SHP77 treated with DMSO at 0.1 percent for 48 hours (cell line): ENCODE results near the gene SKOR2.
A peak's percentile ranks its signal among the peaks of the same experiment; 100 is the strongest.

Experiments used
- DNase-seq: peaks from one replicate; lab custom pipeline; 2025; lab: John Stamatoyannopoulos, UW

SKOR2 gene

GRCh38 chr18:47260120-47260923, 8.9 kb upstream of the SKOR2 start:
- DNase-seq, result no peak

DNA sequence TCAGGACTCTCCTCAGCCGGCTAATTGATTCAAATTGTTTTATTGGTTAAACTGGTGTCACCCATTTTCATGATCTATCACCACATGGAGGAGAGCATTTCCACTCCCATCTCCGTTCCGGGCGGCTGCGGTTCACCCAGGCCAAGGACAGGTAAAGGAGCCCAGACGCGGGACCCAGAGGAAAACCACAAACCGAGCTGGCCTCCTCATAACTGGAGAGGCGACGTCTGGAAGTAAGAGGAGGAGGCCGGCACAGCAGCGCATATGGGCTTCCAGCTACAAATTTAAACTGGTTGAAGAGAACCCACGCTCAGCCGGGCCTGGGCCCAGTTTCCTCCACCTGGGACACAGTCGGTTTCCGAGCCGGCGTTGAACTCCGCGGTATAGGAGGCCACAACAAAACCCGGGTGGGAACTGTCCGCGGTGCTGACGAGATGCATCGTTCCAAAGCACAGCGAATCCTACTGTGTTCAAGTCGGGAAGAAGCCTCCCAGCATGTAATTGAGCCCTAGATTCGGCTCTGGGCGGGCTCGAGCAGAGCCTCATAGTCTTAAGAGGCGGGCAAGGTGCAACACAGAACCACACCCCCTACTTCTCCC, 3.0 kb upstream of the SKOR2 start:
- DNase-seq, result no peak

- no peak for DNase-seq
Observed at GRCh38 chr18:47253101-47253654, 1.7 kb upstream of the SKOR2 start.

- DNase-seq, result no peak
Observed at GRCh38 chr18:47250391-47251046, 941 bp downstream of the SKOR2 start.

GRCh38 chr18:47249314-47249981, 2.0 kb downstream of the SKOR2 start:
- no peak for DNase-seq

DNA sequence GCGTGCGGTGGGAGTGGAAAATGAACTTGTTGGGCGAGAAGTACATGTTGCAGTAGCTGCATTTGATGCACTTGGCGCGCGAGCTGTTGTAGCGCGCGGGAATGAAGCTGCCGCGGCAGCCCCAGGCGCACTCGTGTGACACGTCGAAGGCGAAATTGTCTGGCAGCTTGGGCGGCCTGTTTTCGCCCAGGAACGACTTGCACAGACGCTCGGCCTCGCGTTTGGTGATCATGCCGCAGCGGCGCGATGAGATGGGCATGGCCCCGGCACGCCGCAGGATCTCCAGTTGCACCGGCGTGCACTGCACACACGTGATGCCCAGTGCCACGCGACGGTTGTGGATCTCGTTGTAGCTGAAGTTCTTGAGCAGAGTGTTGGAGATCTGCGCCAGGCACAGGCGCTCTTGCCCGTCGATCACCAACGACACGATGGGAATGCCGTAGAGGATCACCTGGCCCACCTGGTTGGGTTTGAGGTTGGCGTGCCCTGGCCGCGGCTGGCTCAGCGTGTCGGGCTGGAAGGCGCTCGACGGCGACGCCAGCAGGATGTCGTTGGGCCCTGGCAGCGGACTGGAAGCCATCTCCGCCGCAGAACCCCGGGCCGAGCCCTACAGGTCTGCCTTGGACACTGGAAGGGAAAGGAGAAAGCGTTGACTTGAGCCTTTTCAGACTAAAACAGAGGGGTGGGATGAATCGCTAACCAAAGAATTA, 2.7 kb downstream of the SKOR2 start:
- no peak for DNase-seq

DNA sequence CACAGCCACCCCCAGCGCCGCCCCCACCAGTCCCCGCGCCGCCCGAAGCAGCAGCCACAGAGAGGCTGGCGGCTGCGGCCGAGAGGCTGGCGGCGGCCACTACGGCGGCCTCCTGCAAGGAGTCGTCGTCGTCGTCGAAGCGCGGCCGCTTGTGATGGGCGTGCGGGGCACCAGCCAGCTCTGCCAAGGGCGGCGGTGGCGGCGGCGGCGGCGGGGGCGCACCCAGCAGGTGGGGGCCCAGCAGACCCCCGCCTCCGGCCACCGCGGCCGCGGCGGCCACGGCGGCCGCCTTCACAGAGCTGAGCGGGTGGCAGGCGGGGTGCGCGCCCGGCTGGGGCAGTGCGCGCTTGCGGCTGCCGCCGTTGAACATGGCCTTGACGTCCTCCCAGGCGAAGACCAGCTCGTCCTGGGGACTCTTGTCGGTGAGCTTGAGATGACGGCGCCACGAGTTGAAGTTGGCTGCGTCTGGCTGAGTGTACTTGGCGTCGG, 3.3 kb downstream of the SKOR2 start:
- DNase-seq, result no peak

- DNase-seq, result no peak
Observed at GRCh38 chr18:47247416-47248114, 3.9 kb downstream of the SKOR2 start.

GRCh38 chr18:47247036-47247415, 4.4 kb downstream of the SKOR2 start:
- no peak for DNase-seq

DNA sequence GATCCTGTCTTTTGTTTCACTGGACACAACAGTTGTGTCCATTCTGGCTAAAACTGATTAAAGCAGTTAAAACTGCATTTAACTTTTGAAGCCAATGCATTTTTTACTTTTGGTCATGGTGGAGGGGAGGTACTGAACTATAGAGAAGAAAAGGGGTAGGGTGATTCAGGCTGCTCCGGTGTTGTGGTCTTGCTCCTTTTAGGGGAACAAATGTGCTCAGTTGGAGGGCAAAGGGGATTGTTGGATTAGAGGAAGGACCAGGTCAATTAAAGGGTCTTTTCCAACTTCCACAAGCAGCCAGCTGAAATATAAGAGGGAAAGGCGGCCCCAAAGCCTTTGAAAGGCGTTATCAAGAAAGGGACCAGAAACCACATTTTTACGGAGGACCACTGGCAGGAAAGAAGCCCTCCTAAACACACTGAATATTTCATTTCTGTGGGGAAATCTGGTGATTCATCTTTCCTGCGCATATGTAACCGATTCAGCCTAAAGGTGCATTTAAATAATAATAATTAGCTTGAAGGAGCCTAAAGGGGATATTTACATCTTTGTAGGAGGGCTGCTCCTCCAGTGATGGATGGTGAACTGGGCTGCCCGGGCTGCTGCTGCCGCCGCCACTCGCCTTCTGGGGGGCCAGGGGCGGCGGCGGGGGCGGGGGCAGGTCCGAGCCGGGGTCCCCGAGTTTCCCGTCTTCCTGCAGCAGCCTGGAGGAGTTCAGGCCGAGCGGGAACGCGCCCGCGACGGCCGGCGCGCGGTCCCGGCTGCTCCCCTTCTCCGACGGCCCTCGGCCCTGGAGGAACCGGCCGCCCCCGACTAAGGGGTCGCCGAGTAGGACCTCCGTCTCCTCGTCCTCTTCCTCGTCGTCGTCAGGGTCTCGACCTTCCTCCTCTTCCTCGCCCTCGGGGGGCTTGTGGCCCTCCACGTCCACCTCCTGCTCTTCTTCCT, 5.2 kb downstream of the SKOR2 start:
- DNase-seq, result no peak

GRCh38 chr18:47244086-47244485, 7.4 kb downstream of the SKOR2 start:
- DNase-seq, result no peak

GRCh38 chr18:47235096-47235495, 16.4 kb downstream of the SKOR2 start:
- no peak for DNase-seq

DNA sequence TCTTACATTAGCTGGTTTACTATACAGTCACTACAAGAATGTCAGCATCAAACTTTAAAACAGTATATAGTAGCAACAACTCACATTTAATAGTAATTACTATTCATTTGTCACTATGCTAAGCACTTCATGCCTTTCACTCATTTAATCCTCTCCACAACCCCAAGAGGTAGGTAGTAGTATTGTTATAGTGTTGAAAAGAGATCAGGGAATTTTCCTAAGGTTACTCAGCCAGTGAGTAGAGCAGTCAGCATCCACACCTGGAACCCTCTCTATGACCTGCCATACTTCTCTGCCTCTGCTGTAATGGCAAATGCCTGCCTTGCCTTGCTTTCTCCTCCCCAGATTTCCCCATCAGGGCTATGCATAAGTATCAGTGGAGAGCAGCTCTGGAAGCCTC, 24.8 kb downstream of the SKOR2 start:
- no peak for DNase-seq

GRCh38 chr18:47215554-47216138, 35.8 kb downstream of the SKOR2 start:
- peak; percentile 61 for DNase-seq

GRCh38 chr18:47209171-47209570, 42.3 kb downstream of the SKOR2 start:
- no peak for DNase-seq

- no peak for DNase-seq
Observed at GRCh38 chr18:47206945-47207637, 44.4 kb downstream of the SKOR2 start.

DNA sequence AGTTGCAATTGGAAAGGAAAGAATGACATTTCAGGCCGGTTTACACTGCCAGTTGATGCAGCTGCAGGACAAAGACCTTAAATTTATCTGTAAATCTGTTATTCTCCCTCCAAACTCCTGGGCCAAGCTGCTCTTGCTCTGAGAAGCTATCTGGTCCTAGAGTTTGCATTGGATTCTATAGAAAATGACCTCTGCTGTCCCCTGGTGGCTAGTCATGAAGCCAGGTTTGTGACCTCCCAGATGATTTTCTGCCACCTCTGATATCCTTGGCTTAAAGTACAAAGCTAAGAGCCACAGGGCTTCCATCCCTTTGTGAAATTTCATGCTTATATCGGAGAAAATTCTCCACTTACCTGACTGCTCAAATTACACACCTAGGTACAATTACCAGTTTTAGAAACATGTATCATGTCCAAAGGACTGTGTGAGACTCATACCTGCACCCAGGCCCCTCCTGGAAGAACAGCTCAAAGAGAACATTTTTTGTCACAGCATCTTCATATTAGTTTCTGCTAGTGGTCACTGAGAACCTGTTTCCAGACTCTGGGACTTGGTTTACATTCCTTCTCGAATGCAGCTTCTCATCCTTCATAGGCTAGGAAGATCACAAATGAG, 46.4 kb downstream of the SKOR2 start:
- peak; percentile 9 for DNase-seq
